GM19455 (cell line): ENCODE data around the gene CLCF1.
"Not testable (repeated sequence)": the region's sequence is repeated elsewhere in the genome, so short reads cannot be mapped to it uniquely, and the experiment has no call there.

Experiments
- ATAC-seq: cut with Tn5 transposase; IDR thresholded peaks from one replicate; pipeline ENCODE4 v1.9.1; 2021; ENCODE audit not compliant: unreplicated experiment

CLCF1 gene

GRCh38 chr11:67409261-67409666, 35.9 kb upstream of the CLCF1 start:
- ATAC-seq, result peak; percentile 62

- peak; percentile 8 for ATAC-seq
Observed at GRCh38 chr11:67408437-67409200, 35.2 kb upstream of the CLCF1 start.

GRCh38 chr11:67407688-67408163, 34.3 kb upstream of the CLCF1 start:
- ATAC-seq, result no peak

- no peak for ATAC-seq
Observed at GRCh38 chr11:67406969-67407687, 33.7 kb upstream of the CLCF1 start.

- no peak for ATAC-seq
Observed at GRCh38 chr11:67406420-67406968, 33.1 kb upstream of the CLCF1 start.

- no peak for ATAC-seq
Observed at GRCh38 chr11:67405688-67406339, 32.4 kb upstream of the CLCF1 start.

- ATAC-seq, result no peak
Observed at GRCh38 chr11:67405196-67405567, 31.8 kb upstream of the CLCF1 start.

GRCh38 chr11:67404515-67405195, 31.3 kb upstream of the CLCF1 start:
- no peak for ATAC-seq

- ATAC-seq, result not testable (repeated sequence)
Observed at GRCh38 chr11:67403085-67403484, 29.7 kb upstream of the CLCF1 start.

- peak; percentile 1 for ATAC-seq
Observed at GRCh38 chr11:67402192-67402839, 28.9 kb upstream of the CLCF1 start.

- peak; percentile 53 for ATAC-seq
Observed at GRCh38 chr11:67401495-67402191, 28.2 kb upstream of the CLCF1 start, which contains the start of gene PPP1CA. TSS of gene PPP1CA (minus strand) at chr11:67401858. CDS start at chr11:67401782, 76 bp downstream.

- peak; percentile 22 for ATAC-seq
Observed at GRCh38 chr11:67400942-67401494, 27.6 kb upstream of the CLCF1 start.

GRCh38 chr11:67400251-67400941, 27.0 kb upstream of the CLCF1 start:
- no peak for ATAC-seq

- no peak for ATAC-seq
Observed at GRCh38 chr11:67398661-67399563, 25.5 kb upstream of the CLCF1 start.

GRCh38 chr11:67397986-67398660, 24.7 kb upstream of the CLCF1 start:
- ATAC-seq, result no peak

- no peak for ATAC-seq
Observed at GRCh38 chr11:67397536-67397935, 24.1 kb upstream of the CLCF1 start.
